ENCODE results near the gene STEAP1B.

Gene STEAP1B

GRCh38 chr7:22474645-22475044, 25.3 kb downstream of the STEAP1B start:
- no peak overlapping the region for H3K4me3 ChIP-seq (ENCODE audit: low read length)
- DNase-seq (ENCODE audit: low read depth) = no peak
- TF ChIP-seq, protein P1, sequence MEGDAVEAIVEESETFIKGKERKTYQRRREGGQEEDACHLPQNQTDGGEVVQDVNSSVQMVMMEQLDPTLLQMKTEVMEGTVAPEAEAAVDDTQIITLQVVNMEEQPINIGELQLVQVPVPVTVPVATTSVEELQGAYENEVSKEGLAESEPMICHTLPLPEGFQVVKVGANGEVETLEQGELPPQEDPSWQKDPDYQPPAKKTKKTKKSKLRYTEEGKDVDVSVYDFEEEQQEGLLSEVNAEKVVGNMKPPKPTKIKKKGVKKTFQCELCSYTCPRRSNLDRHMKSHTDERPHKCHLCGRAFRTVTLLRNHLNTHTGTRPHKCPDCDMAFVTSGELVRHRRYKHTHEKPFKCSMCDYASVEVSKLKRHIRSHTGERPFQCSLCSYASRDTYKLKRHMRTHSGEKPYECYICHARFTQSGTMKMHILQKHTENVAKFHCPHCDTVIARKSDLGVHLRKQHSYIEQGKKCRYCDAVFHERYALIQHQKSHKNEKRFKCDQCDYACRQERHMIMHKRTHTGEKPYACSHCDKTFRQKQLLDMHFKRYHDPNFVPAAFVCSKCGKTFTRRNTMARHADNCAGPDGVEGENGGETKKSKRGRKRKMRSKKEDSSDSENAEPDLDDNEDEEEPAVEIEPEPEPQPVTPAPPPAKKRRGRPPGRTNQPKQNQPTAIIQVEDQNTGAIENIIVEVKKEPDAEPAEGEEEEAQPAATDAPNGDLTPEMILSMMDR (IDR thresholded peaks at IDR 0.05; ENCODE audit: insufficient read depth, low read depth, low read length, missing control alignments) = no peak

DNA sequence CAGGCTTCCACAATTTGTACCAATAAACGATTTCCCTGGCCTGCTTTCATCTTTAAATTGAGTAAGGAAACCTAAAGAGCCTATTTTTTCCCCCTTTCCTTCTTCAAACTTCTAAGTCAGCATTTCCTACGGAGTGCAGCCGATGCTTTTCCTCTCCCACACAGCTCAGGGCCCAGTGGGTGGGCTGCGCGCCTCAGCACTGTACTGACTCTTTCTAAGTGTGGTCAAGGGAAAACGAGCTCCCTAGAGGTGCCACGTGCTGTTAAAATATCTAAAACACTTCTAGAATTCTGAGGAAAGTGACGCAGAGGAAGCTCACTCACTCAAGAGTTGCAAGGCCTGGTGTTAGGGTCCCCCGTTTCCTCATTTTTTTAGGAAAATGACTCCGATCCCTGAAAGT, 29.0 kb downstream of the STEAP1B start:
- no peak for DNase-seq (ENCODE audit: low read depth)
- TF ChIP-seq, protein P1 (IDR thresholded peaks at IDR 0.05; ENCODE audit: insufficient read depth, low read depth, low read length, missing control alignments) = no peak
- no peak overlapping the region for H3K4me3 ChIP-seq (ENCODE audit: low read length)

GRCh38 chr7:22469371-22470143, 30.4 kb downstream of the STEAP1B start:
- DNase-seq (ENCODE audit: low read depth) = no peak
- no peak overlapping the region for H3K4me3 ChIP-seq (ENCODE audit: low read length)
- TF ChIP-seq, protein P1 (IDR thresholded peaks at IDR 0.05; ENCODE audit: insufficient read depth, low read depth, low read length, missing control alignments) = no peak

- no peak overlapping the region for H3K4me3 ChIP-seq (ENCODE audit: low read length)
- TF ChIP-seq, protein P1 (IDR thresholded peaks at IDR 0.05; ENCODE audit: insufficient read depth, low read depth, low read length, missing control alignments) = no peak
- DNase-seq (ENCODE audit: low read depth) = no peak
Observed at GRCh38 chr7:22468609-22469008, 31.4 kb downstream of the STEAP1B start.

GRCh38 chr7:22464299-22464698, 35.7 kb downstream of the STEAP1B start:
- no peak overlapping the region for H3K4me3 ChIP-seq (ENCODE audit: low read length)
- no peak for DNase-seq (ENCODE audit: low read depth)
- TF ChIP-seq, protein P1 (IDR thresholded peaks at IDR 0.05; ENCODE audit: insufficient read depth, low read depth, low read length, missing control alignments) = no peak

DNA sequence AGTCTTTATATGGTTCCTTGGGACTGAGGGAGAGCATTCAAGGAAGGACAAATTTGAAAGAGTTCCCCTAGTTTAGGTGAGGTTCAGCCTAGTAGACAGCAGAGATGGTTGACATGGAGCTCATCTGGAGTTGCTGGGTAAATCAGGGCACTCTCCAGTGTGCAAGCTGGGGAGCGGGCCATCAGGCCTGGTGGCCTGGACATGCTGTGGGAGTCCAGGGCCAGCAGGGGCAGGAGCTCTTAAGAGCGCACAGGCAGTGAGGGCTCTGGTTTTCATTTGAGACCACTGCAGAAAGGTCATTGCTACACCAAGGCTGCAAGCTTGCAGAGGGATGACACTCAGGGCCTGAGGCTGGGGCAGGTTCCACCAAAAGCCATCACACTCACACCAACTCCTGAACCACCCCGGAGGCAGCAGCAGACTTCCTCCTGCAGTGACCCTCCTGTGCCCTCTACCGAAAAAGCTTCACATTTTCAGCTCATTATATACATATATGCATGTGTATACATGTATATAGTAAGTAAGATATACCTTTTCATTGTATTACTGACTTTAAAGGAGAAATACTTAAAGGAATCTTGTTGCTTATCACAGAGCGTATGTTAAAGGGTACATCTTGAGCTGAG, 39.5 kb downstream of the STEAP1B start:
- TF ChIP-seq, protein P1 (IDR thresholded peaks at IDR 0.05; ENCODE audit: insufficient read depth, low read depth, low read length, missing control alignments) = no peak
- DNase-seq (ENCODE audit: low read depth) = no peak
- H3K4me3 ChIP-seq (ENCODE audit: low read length) = no peak overlapping the region

All from epithelial cell of esophagus (primary cell).